Uterus (tissue), 4 donors: ENCODE measurements around the gene MYO1D. TPM values are rescaled to one million over a fixed set of nuclear protein-coding genes. Genes with fewer than 3 reads are reported as not detected.

ENCODE experiments used
- DNase-seq, 2 donors: peaks; one replicate each; pipeline ENCODE4 v3.0.0-alpha.2; 2019 to 2020
- H3K27ac ChIP-seq, 2 donors: fragments of 200-600 bp; sonication (generic); 1 replicate in 1 of 2; 2 replicates in 1 of 2; pipeline ENCODE4 v1.5.1; 2016 to 2018
- H3K27me3 ChIP-seq, 2 donors: fragments of 200-600 bp; sonication (generic); one replicate each; pipeline ENCODE4 v1.5.1; 2018 to 2019; ENCODE audit warnings: control low read depth in 1 of 2
- H3K36me3 ChIP-seq, 2 donors: fragments of 200-600 bp; sonication (generic); one replicate each; pipeline ENCODE4 v1.5.1; 2019; ENCODE audit warnings: control low read depth in 1 of 2
- H3K4me1 ChIP-seq, 2 donors: fragments of 200-600 bp; sonication (generic); one replicate each; pipeline ENCODE4 v1.5.1; 2018 to 2019; ENCODE audit warnings: control low read depth in 1 of 2
- H3K4me3 ChIP-seq, 2 donors: fragments of 200-600 bp; sonication (generic); 1 replicate in 1 of 2; 2 replicates in 1 of 2; pipeline ENCODE4 v1.5.1; 2018 to 2019; ENCODE audit warnings: mild to moderate bottlenecking in 1 of 2
- H3K9me3 ChIP-seq, 2 donors: fragments of 200-600 bp; sonication (generic); one replicate each; pipeline ENCODE4 v1.5.1; 2019; ENCODE audit warnings: control low read depth in 1 of 2
- POLR2A ChIP-seq, 2 donors: fragments of 450-650 bp; IDR thresholded peaks; one replicate each; pipeline ENCODE4 v1.6.1; 2016; ENCODE audit warnings: antibody characterized with exemption in 2 of 2, mild to moderate bottlenecking in 1 of 2, moderate library complexity in 1 of 2
- intact Hi-C: fragments of 100-400 bp; cut with DNase I; formaldehyde crosslinking; loops from one replicate; pipeline ENCODE4 v1.15.1; 2023; ENCODE audit warnings: low total_unique reads
- total RNA-seq, 4 donors: library from RNA; depleted of rRNA in 3 of 4; stranded (reverse); fragments of >200 nt in 3 of 4; gene quantifications; one replicate each; pipeline versions ENCODE4 v1.1.0 to v1.2.4, GENCODE V29; 2014 to 2023
- TF ChIP-seq, protein P1 (sequence below), 4 experiments: fragments of 200-600 bp in 2 of 4; fragments of 450-650 bp in 2 of 4; sonication (generic) in 2 of 4; IDR thresholded peaks; one replicate each; pipeline ENCODE4 v1.5.1; 2016 to 2019; ENCODE audit warnings: antibody characterized with exemption in 4 of 4, mild to moderate bottlenecking in 2 of 4, moderate library complexity in 1 of 4
- donor health status: DM: yes; HTN: yes; CAD: no.

MYO1D gene
- total RNA-seq, 4 donors from 2014 or later = 20.4 to 55.2 (median 30.6) TPM

DNA sequence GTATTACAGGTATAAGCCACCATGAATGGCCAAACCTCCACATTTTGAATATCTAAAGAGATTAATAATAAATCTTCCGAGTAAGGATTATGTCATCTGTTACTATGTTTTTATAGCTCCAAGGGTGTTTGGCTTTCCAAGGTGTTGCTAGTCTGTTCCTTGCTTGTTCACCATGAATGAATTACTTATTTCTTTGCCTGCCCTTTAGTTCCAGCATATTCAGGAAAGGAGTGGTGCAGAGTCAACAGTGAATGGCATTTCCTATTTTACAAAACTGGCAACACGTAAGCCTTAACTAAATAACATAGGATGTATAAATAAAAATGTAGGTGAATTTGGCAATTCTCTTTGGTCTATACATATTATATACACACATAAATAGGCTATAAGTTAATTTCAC is 70.3 kb downstream of the MYO1D start:
- H3K36me3 ChIP-seq = no peaks in the 10 kb centered on the region
- no peaks in the 10 kb centered on the region for H3K27me3 ChIP-seq
- no peak for DNase-seq
- intact Hi-C loops = no loop called here
- H3K27ac ChIP-seq = no peak overlapping the region
- no peaks in the 10 kb centered on the region for H3K4me1 ChIP-seq
- H3K4me3 ChIP-seq = no peak overlapping the region
- H3K9me3 ChIP-seq = no peaks in the 10 kb centered on the region
- no peak for TF ChIP-seq POLR2A (IDR thresholded peaks at IDR 0.05)
- TF ChIP-seq, protein P1, sequence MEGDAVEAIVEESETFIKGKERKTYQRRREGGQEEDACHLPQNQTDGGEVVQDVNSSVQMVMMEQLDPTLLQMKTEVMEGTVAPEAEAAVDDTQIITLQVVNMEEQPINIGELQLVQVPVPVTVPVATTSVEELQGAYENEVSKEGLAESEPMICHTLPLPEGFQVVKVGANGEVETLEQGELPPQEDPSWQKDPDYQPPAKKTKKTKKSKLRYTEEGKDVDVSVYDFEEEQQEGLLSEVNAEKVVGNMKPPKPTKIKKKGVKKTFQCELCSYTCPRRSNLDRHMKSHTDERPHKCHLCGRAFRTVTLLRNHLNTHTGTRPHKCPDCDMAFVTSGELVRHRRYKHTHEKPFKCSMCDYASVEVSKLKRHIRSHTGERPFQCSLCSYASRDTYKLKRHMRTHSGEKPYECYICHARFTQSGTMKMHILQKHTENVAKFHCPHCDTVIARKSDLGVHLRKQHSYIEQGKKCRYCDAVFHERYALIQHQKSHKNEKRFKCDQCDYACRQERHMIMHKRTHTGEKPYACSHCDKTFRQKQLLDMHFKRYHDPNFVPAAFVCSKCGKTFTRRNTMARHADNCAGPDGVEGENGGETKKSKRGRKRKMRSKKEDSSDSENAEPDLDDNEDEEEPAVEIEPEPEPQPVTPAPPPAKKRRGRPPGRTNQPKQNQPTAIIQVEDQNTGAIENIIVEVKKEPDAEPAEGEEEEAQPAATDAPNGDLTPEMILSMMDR (IDR thresholded peaks at IDR 0.05) = no peak

DNA sequence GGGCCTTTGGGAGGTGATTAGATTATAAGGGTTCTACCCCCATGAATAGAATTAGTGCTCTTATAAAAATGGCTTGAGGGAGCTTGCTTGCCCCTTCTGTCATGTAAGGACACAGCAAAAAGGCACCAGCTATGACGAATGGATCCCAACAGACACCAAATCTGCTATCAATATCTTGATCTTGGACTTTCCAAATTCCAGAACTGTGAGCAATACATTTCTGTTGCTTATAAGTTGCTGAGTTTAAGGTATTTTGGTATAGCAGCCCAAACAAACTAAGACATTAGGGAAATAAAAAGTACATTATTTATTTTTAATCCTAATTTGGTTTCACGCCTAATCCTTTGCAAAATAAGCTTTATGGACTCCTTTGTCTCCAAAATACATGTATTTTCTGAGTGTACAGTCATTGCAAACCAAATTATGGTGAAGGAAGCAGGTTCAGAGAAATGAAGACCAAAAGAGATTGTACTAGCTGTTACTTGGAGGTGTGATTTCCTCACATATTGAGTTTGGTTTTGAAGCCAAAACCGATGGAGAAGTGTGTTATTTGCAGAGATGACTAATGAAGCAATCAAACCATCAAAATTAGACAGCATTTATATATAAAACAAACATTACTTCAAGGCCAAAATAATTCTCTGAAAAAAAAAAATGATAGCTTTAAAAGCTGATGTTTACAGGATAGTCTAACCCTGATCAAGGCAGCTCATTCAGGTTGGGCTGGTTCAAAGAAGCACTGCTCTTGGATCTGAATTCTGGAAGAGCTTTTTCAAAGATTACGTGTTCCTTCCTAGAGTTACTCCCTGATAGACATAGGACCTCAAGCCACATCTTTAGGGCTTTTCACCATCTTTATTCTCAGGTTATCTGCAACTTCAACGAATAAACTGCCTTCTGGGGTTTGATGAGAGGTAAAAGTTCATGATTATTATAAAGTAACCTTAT is 71.6 kb downstream of the MYO1D start:
- no peaks in the 10 kb centered on the region for H3K36me3 ChIP-seq
- no peak for TF ChIP-seq POLR2A (IDR thresholded peaks at IDR 0.05)
- TF ChIP-seq, protein P1 (IDR thresholded peaks at IDR 0.05) = no peak
- no peak for DNase-seq
- no peaks in the 10 kb centered on the region for H3K4me1 ChIP-seq
- intact Hi-C loops = no loop called here
- H3K9me3 ChIP-seq = no peaks in the 10 kb centered on the region
- H3K27ac ChIP-seq = no peak overlapping the region
- H3K4me3 ChIP-seq = no peak overlapping the region
- H3K27me3 ChIP-seq = no peaks in the 10 kb centered on the region

DNA sequence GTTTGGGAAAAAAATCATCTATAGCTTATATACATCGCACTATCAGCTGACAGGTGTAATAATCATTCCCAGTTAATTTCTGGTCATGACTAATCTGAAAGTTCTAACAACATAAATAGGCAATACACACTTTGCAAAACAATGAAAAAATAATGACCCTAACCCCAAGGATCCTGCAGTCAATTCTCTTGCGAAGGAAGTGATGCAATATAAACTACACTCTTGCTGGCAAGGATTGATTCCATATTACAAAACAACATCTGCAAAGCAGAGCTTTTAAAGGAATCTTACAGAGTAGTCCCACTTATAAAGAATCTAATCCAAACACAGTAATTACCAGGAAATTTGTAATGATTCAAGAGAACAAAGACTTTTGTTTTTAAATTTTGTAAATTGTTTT is 73.4 kb downstream of the MYO1D start:
- H3K4me1 ChIP-seq = no peaks in the 10 kb centered on the region
- no peaks in the 10 kb centered on the region for H3K36me3 ChIP-seq
- TF ChIP-seq POLR2A (IDR thresholded peaks at IDR 0.05) = no peak
- TF ChIP-seq, protein P1 (IDR thresholded peaks at IDR 0.05) = no peak
- no peak for DNase-seq
- no peak overlapping the region for H3K4me3 ChIP-seq
- no peaks in the 10 kb centered on the region for H3K27me3 ChIP-seq
- intact Hi-C loops = no loop called here
- H3K27ac ChIP-seq = no peak overlapping the region
- no peaks in the 10 kb centered on the region for H3K9me3 ChIP-seq

DNA sequence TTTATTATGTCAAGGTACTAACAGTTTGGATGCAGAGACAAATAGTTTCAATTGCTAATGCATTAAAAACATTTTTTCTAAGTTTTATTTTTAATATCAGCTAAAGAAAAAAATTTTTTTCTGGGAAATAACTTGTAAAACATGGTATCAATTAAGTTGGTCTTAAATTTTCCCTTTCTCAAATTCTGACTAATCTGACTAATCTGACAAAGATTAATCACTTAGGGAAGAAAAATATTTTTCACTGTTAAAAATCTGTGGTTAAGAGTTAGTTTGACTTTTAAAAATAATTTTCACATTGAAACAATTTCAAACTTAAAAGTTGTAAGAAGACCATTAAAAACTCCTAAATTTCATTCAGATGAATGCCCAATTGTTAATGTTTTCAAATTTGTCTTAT is 74.6 kb downstream of the MYO1D start:
- intact Hi-C loops = no loop called here
- no peak overlapping the region for H3K4me3 ChIP-seq
- no peaks in the 10 kb centered on the region for H3K9me3 ChIP-seq
- no peak overlapping the region for H3K27ac ChIP-seq
- H3K36me3 ChIP-seq = no peaks in the 10 kb centered on the region
- H3K4me1 ChIP-seq = no peaks in the 10 kb centered on the region
- no peaks in the 10 kb centered on the region for H3K27me3 ChIP-seq
- TF ChIP-seq POLR2A (IDR thresholded peaks at IDR 0.05) = no peak
- TF ChIP-seq, protein P1 (IDR thresholded peaks at IDR 0.05) = no peak
- DNase-seq = no peak

DNA sequence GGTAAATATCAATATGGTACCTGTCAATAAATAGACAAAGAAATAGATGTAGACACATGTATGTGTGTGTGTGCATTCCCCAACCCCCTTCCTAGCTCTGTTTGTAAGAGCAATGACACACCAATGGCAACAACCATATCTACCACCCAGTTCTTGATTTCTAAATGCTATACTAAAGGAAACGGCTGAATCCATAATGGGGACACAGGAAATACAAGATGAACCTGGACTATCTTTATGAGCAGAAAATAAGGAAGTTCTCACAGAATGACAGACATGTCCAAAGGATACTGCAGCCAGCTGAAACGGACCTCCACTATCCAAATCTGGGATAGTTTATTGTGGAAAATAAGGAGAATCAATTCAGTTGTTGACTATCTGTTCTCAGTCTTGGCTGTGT is 75.3 kb downstream of the MYO1D start:
- Histone ChIP-seq H3K27me3 (no peaks in the 10 kb centered on the region), H3K27ac (no peak overlapping the region), H3K4me1 (no peaks in the 10 kb centered on the region), H3K9me3 (no peaks in the 10 kb centered on the region), H3K4me3 (no peak overlapping the region), H3K36me3 (no peaks in the 10 kb centered on the region)
- DNase-seq = no peak
- intact Hi-C loops = no loop called here
- TF ChIP-seq POLR2A (IDR thresholded peaks at IDR 0.05) = no peak
- TF ChIP-seq, protein P1 (IDR thresholded peaks at IDR 0.05) = no peak
